ENCODE data around the gene NDUFS8.
A peak's percentile ranks its signal among the peaks of the same experiment; 100 is the strongest.
"Not testable (repeated sequence)": the region's sequence is repeated elsewhere in the genome, so short reads cannot be mapped to it uniquely, and the experiment has no call there.

The NDUFS8 gene

DNA sequence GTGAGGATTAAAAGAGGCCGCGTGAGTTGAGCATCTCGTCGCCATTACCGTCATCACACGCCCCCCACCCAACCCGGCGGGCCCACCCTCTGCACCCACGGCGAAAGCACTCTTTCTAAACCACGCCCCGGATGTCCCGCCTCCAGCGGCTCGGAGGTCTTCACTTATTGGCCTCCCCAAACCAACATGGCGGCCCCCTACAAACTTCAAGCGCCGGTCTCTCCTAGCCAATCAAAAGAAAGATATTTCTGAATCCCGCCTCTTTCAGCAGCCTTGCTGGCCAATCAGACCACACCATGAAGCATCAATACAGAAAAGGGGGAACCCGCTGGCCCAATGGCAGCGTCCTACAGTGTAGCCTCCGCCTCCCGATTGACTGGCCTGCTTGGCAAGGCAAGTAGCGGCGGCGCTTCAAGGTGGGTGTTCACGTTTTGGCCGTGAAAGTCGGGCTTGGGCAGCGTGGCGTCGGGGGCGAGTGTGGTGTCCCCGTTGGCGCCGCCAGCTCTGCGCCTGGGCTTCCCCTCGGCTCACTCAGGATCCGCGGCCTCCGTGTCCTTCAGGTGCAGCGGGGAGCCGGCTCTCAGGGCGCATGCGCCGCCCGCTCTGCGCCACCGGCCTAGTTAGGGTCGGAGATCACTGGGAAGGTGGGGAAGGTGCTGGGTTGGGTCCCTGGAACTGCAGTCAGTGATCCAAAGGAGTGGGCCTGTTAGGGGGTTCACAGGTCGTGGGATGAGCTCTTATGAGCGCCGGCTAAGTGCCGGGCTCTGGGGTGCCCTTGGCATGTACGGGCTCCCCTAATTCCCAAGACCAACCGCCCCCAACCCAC is at the start of gene NDUFS8:
Gene NDUFS8, plus strand, starts transcription at position 364 of the 826 bp plus-strand sequence. CDS start 1,471 bp downstream, outside the sequence.
- DNase-seq (ENCODE audit: low read depth in 1 of 2, low spot score in 1 of 2) = peak; percentile 95 to 96

DNA sequence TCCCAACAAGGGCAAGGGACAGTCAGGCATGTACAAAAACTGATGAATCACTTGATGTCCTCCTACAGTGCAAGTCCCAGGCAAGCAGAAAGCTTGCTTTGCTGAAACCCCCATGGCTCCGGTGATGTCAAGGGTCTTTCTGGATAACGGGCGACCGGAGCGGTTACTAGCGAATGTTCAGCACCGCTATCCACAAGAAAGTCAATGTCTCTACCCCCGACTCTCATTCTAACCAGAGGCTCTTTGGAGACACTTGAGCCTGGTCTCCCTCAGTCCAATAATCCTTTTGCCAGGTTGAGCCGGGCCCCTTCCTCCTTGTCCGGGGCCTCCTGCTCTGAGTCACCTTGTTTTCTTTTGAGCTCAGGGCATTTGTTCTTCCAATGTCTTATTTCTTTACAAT is 49.3 kb upstream of the NDUFS8 start:
- DNase-seq (ENCODE audit: low read depth in 1 of 2, low spot score in 1 of 2) = not testable (repeated sequence)

DNA sequence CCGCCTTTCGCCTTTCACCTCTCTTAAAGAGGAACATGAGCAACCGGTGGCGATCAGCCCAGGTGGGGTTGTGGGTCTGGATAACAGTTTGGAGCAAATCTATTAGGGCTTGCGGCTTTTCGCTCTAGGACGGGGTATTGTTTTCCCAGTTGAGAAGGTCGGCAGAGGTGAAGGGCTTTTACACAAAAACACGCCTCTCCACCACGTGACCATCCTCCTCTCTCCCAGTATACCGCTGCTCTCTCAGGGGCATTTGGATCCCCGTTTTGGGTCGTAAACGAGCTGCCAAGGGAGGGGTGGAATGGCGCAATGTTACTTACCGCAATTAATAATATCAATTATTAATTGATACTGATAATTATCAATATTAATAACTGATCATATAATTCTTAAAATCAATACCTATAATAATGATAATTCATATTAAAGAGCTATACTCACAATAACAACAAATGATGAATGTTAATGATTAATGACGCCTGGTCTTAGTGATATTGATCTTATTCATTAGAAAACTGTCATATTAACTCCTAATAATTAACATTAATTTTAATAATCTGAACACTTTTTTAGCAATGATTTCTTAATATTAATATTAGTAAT is 48.1 kb upstream of the NDUFS8 start:
- DNase-seq (ENCODE audit: low read depth in 1 of 2, low spot score in 1 of 2) = not testable (repeated sequence)

DNA sequence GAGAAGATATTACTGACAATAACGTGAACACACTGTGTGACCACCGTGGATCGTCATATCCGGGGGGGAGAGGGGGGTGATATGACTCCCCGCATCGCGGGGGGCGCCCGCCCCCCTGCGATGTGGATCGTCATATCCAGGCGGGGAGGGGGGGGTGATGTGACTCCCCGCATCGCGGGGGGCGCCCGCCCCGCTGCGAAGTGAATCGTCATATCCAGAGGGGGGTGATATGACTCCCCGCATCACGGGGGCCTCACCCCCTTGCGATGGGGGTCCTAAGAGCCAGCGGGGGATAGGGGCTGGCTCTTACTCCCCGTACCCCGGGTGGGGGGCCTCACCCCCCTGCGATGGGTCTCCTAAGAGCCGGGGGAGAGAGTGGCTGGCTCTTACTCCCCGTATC is 46.5 kb upstream of the NDUFS8 start:
- DNase-seq (ENCODE audit: low read depth in 1 of 2, low spot score in 1 of 2) = no peak

DNA sequence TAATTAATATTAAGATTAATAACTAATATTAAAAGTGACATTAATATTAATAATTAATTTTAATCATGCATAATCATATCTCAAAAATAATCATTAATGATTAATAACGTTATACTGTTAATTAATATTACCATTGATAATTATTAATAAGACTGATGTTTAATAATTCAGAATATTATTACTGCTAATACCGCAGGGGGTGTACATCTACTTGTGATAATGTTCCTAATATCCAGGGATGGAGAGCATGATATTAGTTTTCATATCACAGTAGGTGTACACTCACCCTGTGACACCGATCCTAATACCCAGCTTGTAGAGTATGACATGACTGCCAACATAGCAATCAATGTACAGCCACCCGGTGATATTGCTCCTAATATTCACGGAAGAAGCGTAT is 45.2 kb upstream of the NDUFS8 start:
- not testable (repeated sequence) for DNase-seq (ENCODE audit: low read depth in 1 of 2, low spot score in 1 of 2)

DNA sequence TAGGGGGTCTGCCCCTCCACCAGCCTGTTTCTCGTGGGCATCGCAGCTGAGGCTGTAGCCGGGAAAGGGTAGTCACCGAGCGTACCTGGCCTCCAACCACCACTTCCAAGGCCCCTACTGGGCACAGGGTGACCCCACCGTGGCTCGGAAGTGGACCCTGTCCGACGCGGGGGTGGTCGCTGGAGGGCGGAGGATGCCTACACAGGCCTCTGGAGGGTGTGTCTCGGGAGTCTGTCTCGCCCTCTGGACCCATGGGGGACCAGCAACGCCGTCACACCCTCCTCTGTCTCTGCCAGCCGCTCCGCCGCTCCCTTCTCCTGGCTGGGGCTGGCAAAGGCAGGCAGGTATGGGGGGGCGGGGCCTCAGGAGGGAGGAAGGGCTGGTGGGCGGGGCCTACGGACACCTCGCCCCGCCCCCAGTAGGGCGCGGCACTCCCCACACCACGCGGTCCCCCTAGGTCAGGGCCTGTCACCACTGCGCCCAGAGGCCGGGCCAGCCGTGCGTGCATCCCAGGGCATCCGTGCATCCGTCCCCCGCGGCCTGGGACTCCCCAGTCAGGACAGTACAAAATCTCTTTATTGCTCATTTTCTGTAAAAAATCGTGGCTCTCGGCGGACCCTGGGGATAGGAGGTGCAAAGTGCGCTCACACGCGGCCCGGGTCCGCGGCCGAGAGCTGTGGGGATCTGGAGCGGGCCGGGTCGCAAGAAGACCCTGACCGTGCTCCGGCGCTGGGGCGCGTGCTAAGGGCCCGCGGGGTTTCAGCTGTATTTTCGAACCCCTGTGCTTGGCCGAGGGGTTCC is 39.7 kb upstream of the NDUFS8 start:
- not testable (repeated sequence) for DNase-seq (ENCODE audit: low read depth in 1 of 2, low spot score in 1 of 2)

DNA sequence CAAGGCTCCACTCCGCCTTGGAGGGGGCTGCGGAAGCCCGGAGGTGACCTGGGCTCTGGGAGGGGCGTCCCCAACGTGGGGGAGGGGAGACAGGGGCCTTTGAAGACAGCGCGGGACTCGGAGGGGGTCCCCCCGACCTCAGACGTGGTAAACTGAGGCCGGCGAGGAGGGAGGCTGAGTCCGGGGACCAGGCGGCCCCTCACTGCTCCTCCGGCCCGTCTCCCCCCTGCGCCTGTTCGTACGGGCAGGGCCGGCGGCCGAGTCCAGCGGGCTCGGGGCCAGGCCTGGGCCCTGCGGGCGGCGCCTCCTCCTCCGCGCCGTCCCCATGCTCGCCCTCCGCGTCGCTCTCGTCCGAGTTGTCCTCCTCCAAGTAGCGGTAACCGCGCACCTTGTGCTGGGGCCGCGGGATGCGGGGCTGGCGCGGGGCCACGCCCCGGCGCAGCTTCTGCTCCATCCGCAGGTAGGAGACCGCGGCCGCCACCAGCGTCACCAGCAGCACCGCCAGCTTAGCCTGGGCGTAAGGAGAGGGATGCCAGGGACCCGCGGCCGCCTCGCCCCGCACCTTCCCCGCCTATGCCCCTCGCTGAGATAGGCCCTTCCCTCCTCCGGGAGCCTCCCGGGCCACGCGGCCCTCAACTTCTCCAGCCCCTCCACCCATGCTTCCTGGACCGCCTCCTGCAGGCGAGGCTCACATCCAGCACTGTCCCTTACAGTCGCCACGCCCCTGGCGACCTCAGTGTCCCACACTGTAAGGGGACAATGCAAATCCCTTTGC is 38.9 kb upstream of the NDUFS8 start:
- DNase-seq (ENCODE audit: low read depth in 1 of 2, low spot score in 1 of 2) = not testable (repeated sequence)

DNA sequence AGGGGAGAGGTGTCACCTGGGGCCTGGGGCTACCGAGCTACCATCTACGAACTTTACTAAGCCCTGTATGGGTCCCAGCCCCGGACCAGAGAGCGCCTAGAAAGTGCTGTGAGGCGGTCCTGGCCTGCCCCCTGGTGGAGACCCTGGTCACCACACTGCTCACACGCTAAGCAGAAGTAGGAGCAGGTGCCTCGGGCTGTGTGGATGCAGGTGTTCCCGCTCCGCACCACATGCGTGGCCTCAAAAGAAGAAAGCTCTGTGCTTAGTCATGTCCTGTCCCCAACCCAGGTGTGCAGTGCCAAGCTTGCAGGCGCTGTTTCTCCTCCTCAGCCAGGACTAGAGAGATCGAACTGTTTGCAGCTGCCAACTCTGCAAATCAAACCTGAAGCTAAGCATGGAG is 36.7 kb upstream of the NDUFS8 start:
- DNase-seq (ENCODE audit: low read depth in 1 of 2, low spot score in 1 of 2) = peak in 1 of 2 donors; percentile 23

DNA sequence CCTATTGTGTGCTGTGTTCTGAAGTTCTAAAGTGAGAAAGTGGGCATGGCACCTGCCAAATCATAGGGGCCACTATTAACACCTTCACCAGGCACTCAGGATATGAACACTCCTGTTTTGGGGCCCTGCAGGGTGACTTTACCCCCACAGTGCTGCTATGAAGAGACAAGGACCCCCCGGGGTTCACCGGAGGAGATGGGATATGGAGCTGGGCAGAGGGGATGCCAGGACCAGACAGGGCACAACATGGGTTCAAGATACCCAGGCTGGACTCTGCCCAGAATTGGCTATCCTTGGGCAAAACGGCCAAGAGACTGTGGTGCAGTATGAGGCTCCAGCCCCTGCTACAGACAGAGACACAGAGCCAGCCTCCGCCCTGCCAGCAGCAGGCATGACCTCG is 36.1 kb upstream of the NDUFS8 start:
- DNase-seq (ENCODE audit: low read depth in 1 of 2, low spot score in 1 of 2) = not testable (repeated sequence)

DNA sequence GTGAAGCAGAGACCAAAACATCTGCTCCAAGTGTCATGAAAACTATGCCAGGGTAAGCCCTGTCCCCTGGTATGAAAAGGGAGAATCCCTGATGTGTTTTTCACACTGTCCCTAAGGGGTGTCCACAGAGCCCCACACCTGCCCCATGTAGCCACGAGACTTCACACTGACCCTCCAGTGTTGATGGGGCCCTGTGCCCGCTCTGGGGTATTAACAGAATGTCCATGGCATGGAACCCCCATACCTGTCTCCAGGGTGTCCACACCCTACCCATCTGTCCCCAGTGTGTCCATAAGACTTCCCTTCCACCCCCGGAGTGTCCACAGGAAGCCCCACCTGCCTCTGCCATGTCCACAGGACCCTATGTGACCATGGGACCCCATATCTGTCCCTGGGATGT is 35.4 kb upstream of the NDUFS8 start:
- not testable (repeated sequence) for DNase-seq (ENCODE audit: low read depth in 1 of 2, low spot score in 1 of 2)

DNA sequence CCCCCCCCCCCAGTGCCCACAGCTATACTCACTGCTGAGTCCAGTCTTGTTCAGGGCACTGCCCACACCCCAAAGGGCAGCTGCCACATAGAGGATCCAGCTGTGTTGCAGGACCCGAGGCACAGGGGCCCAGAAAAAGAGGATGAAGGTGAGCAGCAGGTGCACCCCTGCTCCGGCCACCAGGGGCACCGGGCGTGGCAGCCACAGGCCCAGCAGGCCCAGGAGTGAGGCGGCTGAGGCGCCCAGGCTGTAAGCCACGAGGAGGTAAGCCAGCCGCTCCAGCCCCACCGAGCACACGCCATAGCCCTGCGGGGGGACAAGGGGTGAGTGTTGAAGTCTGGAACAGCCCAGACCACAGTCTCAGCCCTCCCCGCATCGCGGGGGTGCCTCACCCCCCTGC is 34.9 kb upstream of the NDUFS8 start:
- not testable (repeated sequence) for DNase-seq (ENCODE audit: low read depth in 1 of 2, low spot score in 1 of 2)

DNA sequence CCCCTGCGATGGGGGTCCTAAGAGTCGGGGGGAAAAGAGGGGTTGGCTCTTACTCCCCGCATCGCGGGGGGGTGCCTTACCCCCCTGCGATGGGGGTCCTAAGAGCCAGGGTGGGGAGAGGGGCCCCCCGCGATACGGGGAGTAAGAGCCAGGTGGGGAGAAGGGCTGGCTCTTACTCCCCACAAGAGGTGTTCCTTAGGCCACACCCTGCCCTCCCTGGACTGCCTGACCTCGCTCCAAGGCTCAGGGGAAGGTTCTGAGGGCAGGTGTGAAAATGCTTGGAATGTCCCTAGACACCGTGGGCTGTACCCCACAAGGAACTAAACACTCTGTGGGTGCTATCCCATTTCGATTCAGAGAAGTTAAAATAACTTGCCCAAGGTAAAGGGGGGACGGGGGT is 34.4 kb upstream of the NDUFS8 start:
- no peak for DNase-seq (ENCODE audit: low read depth in 1 of 2, low spot score in 1 of 2)

DNA sequence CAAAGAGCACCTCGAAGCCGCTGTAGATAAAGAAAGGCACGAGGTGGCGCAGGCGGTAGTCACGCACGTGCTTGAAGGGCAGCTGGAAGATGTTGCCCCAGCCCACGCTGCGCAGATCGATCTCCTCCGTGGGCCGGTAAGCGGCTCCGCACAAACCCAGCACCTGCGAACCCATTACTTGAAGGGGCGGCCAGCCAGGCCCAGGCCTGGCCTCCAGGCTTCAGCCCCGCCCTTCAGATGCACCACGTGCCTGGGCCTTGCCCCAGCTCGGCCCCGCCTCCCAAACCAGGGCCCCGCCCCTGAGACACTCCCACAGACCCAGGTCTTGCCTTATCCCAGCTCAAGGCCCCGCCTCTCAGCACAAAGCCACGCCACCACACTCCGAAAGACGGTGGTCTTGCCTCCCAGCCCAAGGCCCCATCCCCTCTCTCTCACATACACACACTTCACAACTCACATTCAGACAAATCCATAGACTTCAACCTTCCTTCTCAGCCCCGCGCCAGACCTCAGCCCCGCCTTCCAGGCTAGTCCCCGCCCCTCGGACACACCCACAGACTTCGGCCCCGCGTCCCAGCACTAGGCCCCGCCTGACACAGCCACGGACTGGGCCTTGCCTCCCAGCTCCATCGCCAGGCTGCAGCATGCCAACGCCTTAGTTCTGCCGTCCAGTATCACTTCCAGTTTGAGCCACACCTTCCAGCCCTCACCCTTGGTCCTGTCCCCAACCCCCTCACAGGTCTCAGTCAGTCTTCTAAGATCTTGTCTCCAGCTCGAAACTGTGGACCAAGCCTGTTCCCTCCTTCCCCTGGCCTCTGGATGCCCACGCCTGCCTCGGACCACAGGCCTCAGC is 33.6 kb upstream of the NDUFS8 start:
- DNase-seq (ENCODE audit: low read depth in 1 of 2, low spot score in 1 of 2) = no peak

DNA sequence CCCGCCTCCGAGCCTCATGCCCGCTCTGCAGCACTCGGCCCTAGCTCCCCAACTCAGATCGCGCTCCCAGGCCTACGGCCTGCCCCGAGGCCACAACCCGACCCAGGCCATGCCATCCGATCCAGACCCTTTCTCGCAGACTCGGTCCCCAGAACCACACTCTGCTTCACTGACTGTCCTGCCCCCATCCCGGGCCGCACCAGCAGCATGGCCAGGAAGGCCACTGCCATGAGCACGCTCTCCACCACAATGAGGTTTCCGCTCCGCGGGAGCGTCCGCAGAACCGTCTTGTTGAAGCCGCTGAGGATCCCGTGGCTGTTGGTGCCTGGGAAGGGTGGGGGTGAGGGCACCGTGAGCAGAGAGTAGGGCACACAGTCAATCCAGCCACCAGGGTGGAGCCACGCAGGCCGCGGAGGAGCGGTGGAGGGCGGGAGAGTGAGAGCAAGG is 33.0 kb upstream of the NDUFS8 start:
- DNase-seq (ENCODE audit: low read depth in 1 of 2, low spot score in 1 of 2) = no peak

DNA sequence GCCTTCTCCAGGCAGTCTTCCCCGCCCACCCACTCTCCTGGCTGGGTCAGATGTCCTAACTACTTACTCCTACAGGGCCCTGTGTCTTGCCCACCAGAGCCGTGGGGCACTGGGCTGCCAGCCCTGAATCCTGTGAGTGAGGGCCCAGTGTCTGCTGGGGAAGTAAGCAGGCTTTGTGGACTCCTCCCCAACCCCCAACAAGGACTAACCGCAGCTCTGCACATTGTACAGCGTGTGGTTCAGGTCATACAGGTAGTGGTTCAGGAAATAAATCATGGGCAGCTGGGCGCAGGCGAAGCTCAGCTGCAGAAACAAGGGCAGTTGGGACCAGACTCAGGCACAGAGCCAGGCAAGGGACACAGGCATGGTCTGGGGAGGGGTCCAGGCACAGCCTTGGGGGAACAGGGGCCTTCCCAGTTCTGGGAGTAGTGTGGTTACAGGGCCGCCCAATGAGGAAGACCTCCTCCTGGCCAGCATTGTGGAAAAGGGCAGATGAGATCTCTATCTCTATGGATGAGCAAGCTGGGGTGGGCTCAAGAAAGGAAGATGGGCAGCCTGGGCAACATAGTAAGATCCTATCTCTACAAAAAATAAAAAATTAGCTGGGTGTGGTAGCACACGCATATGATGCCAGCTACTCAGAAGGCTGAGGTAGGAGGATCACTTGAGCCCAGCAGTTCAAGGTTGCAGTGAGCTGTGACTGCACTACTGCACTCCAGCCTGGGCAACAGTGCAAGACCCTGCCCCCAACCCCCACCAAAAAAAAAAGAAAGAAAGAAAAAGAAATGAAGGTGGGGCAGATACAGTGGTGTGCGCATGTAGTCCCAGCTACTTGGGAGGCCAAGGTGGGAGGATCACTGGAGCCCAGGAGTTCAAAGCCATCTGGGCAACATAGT is 32.1 kb upstream of the NDUFS8 start:
- no peak for DNase-seq (ENCODE audit: low read depth in 1 of 2, low spot score in 1 of 2)

DNA sequence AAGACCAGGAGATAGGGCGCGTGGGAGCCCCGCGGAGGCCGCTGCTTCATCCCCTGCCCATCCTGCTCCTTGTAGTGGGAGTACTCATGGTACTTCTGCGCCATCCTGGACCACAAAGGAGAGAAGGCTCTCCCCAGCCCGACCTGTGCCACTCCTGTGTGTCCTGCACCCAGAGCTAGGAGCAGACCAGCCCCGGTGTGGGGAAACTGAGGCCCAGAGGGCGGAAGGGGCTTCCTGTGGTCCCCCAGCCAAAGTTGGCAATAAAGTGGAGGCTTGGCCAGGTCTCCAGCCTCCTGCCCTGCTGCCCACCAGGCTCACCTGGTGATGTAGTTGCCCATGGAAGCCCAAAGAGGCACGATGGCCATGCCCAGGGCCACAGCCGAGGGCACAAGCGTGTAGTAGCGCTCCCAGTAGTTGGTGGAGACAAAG is 31.3 kb upstream of the NDUFS8 start:
- no peak for DNase-seq (ENCODE audit: low read depth in 1 of 2, low spot score in 1 of 2)

DNA sequence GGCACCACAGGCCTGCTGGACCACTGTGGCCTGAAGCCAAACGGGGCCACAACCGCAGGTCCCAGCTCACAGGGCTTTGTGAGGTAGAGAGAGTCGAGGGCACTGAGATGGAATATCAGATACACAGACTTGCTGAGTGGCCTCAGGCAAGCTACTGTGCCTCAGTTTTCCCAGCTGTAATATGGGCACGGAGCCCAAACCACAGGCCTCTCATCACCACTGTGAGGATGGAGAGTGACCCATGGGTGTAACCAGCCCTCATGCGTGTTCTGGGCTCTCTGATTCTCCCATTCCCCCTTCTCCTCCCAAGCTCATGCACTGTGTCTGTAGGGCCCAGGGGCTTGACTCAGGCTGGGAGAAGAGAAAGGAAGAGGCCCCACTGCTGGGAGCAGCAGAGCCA is 30.8 kb upstream of the NDUFS8 start:
- no peak for DNase-seq (ENCODE audit: low read depth in 1 of 2, low spot score in 1 of 2)

DNA sequence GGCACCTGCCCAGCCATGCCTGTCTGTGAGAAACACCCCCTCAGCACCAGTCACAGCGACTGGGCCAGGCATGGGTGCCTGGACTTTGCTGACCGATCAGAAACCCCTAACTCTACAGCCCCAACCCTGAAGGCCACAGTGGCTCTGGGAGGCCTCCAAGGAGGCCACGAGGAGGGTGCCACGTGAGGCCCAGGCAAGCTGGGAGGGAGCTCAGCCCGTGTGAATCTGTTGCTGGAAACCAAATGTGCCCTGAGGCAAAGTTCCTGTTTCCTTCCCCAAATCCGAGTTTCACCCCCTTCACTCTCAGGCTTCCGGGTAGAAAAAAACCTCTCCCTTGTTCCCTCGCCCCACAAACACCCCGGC is 27.9 kb upstream of the NDUFS8 start:
- DNase-seq (ENCODE audit: low read depth in 1 of 2, low spot score in 1 of 2) = no peak
